Activated B cell treated with CpG ODN at 0.5 μM for 24 hours (primary cell): ENCODE data around the gene PTK7. TPM values are rescaled to one million over a fixed set of nuclear protein-coding genes. Genes with fewer than 3 reads are reported as not detected.
"Not testable (repeated sequence)": the region's sequence is repeated elsewhere in the genome, so short reads cannot be mapped to it uniquely, and the experiment has no call there.

ENCODE experiments used
- ATAC-seq: fragments of 200-7000 bp; cut with Tn5 transposase; one replicate; pipeline ENCODE4 v1.10.0; 2021; ENCODE audit warnings: low read depth, mild to moderate bottlenecking, moderate library complexity
- CTCF ChIA-PET: fragments of 350-600 bp; sonication (Branson Sonifier 250); formaldehyde crosslinking; loops from one replicate; lab custom pipeline; 2021; ENCODE audit warnings: antibody characterized with exemption; lab: Charles Lee
- POLR2A ChIA-PET: fragments of 350-600 bp; sonication (Branson Sonifier 250); formaldehyde crosslinking; loops from one replicate; lab custom pipeline; 2021; ENCODE audit warnings: antibody characterized with exemption; lab: Charles Lee
- DNase-seq: peaks from one replicate; pipeline ENCODE4 v3.0.0; 2022
- H3K27ac Mint-ChIP-seq: one replicate; pipeline ENCODE4 v1.8.0; 2020; ENCODE audit warnings: mixed read lengths
- H3K27me3 Mint-ChIP-seq: one replicate; pipeline ENCODE4 v1.8.0; 2021; ENCODE audit warnings: mixed read lengths
- H3K36me3 Mint-ChIP-seq: one replicate; pipeline ENCODE4 v1.8.0; 2021; ENCODE audit warnings: low read depth, mixed read lengths
- H3K4me1 Mint-ChIP-seq: one replicate; pipeline ENCODE4 v1.8.0; 2021; ENCODE audit warnings: mixed read lengths
- H3K4me3 Mint-ChIP-seq: one replicate; pipeline ENCODE4 v1.8.0; 2020; ENCODE audit warnings: mild to moderate bottlenecking, mixed read lengths
- H3K9me3 Mint-ChIP-seq: one replicate; pipeline ENCODE4 v1.8.0; 2020; ENCODE audit warnings: mixed read lengths
- intact Hi-C: fragments of 100-400 bp; cut with micrococcal nuclease; formaldehyde crosslinking; loops from one replicate; pipeline ENCODE4 v1.15.1; 2024
- total RNA-seq: library from RNA; stranded (reverse); gene quantifications from 2 replicates; pipeline ENCODE4 v1.2.3, GENCODE V29; 2022
- TF ChIP-seq, protein P1 (sequence below): fragments of 200-600 bp; IDR thresholded peaks from one replicate; pipeline ENCODE4 v1.8.0; 2022; ENCODE audit warnings: antibody characterized with exemption, mild to moderate bottlenecking

The PTK7 gene
- total RNA-seq, 1 donor from 2014 or later, result 0.82 TPM

DNA sequence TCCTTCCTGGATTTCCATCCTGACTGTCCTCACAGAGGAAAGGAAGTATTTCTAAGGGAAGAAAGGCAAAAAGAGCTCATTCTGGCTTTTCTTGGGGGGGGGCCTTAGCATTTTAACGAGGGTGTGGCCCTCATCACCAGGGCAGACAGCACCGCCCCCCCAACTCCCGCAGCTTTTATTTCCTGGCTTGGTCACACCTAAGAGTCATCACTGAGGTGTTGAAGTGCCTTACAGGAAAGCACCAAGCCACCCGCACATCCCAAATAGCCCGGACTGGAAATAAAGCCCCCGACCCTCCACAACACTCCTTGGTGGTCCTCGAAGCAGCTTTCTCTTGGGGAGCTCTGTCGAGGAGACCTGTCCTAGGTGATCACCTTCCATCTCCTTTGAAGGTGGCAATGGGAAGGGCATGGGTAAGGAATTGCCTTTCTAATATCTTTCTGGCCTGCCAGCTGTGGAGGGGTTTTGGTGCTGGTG is 1.3 kb downstream of the PTK7 start:
- Mint-ChIP-seq H3K4me1 (peaks cover 12% of the 10 kb centered on the region), H3K36me3 (peaks cover 20% of the 10 kb centered on the region), H3K9me3 (no peaks in the 10 kb centered on the region), H3K4me3 (peak overlapping the region; percentile 71), H3K27me3 (peaks cover 17% of the 10 kb centered on the region), H3K27ac (no peak overlapping the region)
- no peak for DNase-seq
- ATAC-seq, result no peak
- TF ChIP-seq, protein P1, sequence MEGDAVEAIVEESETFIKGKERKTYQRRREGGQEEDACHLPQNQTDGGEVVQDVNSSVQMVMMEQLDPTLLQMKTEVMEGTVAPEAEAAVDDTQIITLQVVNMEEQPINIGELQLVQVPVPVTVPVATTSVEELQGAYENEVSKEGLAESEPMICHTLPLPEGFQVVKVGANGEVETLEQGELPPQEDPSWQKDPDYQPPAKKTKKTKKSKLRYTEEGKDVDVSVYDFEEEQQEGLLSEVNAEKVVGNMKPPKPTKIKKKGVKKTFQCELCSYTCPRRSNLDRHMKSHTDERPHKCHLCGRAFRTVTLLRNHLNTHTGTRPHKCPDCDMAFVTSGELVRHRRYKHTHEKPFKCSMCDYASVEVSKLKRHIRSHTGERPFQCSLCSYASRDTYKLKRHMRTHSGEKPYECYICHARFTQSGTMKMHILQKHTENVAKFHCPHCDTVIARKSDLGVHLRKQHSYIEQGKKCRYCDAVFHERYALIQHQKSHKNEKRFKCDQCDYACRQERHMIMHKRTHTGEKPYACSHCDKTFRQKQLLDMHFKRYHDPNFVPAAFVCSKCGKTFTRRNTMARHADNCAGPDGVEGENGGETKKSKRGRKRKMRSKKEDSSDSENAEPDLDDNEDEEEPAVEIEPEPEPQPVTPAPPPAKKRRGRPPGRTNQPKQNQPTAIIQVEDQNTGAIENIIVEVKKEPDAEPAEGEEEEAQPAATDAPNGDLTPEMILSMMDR, result no peak
- CTCF ChIA-PET, result no interaction called here
- intact Hi-C loops, result no loop called here
- POLR2A ChIA-PET, result interaction anchor here (1.4 kb wide), 1 partner anchor 18 kb away, joined by 4 read pairs; the partner anchor contains the start of genes KLC4 and MRPL2

DNA sequence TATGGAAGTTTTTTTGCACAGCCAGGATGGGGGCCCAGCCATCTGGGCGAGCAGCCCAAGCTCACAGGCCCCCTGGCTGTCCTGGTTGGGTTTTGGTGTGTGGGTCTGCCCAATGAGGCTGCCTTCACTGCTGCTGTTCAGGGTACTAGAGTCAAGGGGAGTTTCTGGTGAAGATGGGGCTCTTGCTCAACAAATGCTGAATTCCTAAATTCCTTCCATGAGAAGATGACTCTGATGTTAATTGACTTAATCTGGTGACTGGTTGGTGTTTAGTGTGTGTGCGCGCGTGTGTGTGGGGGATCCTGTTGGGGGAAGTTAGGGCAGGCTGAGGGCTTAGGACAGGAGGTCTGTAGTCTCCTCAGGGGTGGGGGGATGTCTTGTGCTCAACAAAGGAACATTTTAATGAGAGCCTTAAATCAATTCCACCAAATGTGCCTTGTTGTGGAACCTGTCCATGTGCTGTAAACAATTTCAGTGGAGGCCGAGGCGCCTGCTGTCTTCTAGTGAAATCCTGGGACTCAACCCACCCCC is 1.9 kb downstream of the PTK7 start:
- H3K36me3 Mint-ChIP-seq, result peaks cover 13% of the 10 kb centered on the region
- DNase-seq (no peak), ATAC-seq (no peak)
- no peaks in the 10 kb centered on the region for H3K9me3 Mint-ChIP-seq
- H3K27me3 Mint-ChIP-seq, result peaks cover 17% of the 10 kb centered on the region
- H3K4me1 Mint-ChIP-seq, result peaks cover 12% of the 10 kb centered on the region
- CTCF ChIA-PET, result no interaction called here
- TF ChIP-seq, protein P1, result no peak
- POLR2A ChIA-PET, result no interaction called here
- intact Hi-C loops, result no loop called here
- peak overlapping the region; percentile 6 for H3K4me3 Mint-ChIP-seq
- no peak overlapping the region for H3K27ac Mint-ChIP-seq

DNA sequence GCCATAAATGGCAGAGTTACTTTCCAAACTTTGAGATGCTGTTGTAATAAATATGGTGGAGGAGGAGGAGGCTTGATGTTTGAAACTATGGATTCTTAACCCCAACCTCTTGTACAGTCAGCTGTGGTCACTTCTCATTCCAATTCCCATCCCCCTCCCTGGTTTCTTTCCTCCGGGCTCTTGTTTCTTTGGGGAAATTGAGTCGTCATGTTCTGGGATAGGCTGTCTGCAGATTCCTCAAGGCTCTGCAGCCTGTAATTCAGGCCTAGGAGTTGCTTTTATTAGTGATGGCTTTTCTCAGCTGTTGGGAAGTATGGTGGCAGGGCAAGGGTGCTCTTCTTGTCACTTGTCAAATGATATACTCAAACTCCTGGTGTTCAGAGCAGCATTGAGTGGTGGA is 2.6 kb downstream of the PTK7 start:
- POLR2A ChIA-PET, result no interaction called here
- peaks cover 7% of the 10 kb centered on the region for H3K36me3 Mint-ChIP-seq
- CTCF ChIA-PET, result no interaction called here
- H3K27ac Mint-ChIP-seq, result no peak overlapping the region
- peaks cover 17% of the 10 kb centered on the region for H3K27me3 Mint-ChIP-seq
- TF ChIP-seq, protein P1, result no peak
- H3K4me1 Mint-ChIP-seq, result peaks cover 12% of the 10 kb centered on the region
- intact Hi-C loops, result no loop called here
- no peak overlapping the region for H3K4me3 Mint-ChIP-seq
- H3K9me3 Mint-ChIP-seq, result no peaks in the 10 kb centered on the region
- ATAC-seq (no peak), DNase-seq (no peak)

DNA sequence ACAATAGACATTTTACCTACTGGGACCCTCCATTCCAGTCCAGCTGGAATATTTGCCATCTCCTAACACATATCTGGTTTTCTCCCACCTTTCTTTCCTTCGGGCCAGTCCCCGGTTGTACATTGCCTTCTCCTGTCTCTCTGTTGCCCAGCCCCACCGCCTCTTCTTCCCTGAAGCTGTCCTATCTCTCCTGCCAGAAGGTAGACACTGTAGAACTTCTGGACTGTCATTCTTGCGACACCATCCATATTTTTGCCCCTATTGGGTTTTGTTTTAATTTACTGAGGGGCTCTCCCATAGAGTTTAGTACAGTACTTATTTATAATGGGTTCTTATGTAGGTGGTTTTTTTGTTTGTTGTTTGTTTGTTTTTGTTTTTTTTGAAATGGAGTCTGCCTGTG is 4.9 kb downstream of the PTK7 start:
- TF ChIP-seq, protein P1, result no peak
- Mint-ChIP-seq H3K36me3 (no peaks in the 10 kb centered on the region), H3K27me3 (peaks cover 22% of the 10 kb centered on the region), H3K27ac (no peak overlapping the region), H3K9me3 (no peaks in the 10 kb centered on the region), H3K4me3 (no peak overlapping the region), H3K4me1 (peaks cover 11% of the 10 kb centered on the region)
- POLR2A ChIA-PET, result no interaction called here
- DNase-seq (no peak), ATAC-seq (no peak)
- CTCF ChIA-PET, result no interaction called here
- intact Hi-C loops, result no loop called here

DNA sequence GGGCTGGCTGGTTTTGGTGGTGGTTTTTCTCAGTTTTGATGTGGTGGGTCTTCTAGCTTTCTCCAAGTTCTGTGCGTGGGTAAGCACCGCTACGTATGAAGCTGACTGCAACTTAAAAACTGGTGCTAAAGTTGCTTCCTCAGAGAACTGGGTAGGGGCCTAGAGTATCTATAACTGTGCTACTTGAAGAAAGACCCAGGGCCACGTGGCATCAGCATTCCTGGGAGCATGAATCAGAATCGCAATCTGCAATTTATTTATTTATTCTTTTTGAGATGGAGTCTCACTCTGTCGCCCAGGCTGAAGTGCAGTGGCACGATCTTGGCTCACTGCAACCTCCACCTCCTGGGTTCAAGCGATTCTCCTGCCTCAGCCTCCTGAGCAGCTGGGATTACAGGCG is 5.8 kb downstream of the PTK7 start:
- H3K9me3 Mint-ChIP-seq, H3K27ac Mint-ChIP-seq, DNase-seq, H3K4me3 Mint-ChIP-seq, intact Hi-C loops, H3K4me1 Mint-ChIP-seq, ATAC-seq, H3K36me3 Mint-ChIP-seq: not testable (repeated sequence)
- ChIA-PET CTCF (interaction anchor here (0.6 kb wide), 1 partner anchor 206 kb away, joined by 3 read pairs; no protein-coding TSS in a partner anchor), POLR2A (interaction anchor here (0.6 kb wide), 1 partner anchor 53 kb away, joined by 5 read pairs; no protein-coding TSS in a partner anchor)
- H3K27me3 Mint-ChIP-seq, result peaks cover 23% of the 10 kb centered on the region
